ENCODE results near the gene PEX26.

DNA sequence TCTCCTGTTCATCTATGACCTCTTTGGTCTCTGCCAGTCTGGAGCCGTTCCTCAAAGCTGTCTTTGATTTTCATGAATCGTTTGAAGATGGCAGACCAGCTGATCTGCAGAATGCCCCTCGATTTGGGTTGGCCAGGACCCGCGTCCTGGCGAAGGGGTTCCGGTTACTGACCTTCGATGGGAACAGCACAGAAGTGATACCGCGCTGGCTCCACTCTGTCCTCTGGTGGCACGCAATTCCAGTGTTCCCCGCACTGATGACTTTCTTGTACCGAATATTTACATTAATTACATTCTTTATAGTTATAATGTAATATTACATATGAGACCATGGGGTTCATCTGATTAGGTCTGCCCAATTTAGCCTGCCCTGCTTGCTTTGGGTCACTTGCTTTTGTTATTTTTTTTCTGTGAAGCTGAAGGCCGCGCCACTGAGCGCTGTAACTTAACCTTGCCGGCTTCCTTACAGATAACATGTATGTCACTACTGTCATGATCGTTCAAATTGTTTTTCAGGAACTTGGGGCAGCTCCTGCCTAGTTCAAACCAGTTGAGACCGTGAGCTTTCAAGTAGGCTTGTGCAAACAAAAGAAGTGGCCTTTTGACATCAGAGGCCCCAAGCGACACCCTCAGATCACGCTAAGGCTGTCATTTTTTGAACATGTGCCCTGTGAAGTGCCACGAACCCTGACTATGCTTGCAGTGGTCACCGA lies 68.0 kb downstream of the PEX26 start:
- TF ChIP-seq, protein P1, sequence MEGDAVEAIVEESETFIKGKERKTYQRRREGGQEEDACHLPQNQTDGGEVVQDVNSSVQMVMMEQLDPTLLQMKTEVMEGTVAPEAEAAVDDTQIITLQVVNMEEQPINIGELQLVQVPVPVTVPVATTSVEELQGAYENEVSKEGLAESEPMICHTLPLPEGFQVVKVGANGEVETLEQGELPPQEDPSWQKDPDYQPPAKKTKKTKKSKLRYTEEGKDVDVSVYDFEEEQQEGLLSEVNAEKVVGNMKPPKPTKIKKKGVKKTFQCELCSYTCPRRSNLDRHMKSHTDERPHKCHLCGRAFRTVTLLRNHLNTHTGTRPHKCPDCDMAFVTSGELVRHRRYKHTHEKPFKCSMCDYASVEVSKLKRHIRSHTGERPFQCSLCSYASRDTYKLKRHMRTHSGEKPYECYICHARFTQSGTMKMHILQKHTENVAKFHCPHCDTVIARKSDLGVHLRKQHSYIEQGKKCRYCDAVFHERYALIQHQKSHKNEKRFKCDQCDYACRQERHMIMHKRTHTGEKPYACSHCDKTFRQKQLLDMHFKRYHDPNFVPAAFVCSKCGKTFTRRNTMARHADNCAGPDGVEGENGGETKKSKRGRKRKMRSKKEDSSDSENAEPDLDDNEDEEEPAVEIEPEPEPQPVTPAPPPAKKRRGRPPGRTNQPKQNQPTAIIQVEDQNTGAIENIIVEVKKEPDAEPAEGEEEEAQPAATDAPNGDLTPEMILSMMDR (IDR thresholded peaks at IDR 0.05) = no peak
- TF ChIP-seq POLR2AphosphoS5 (IDR thresholded peaks at IDR 0.05; ENCODE audit: low read depth, low read length) (no peak), REST (IDR thresholded peaks at IDR 0.05; ENCODE audit: insufficient read depth in 1 of 2, low read depth in 2 of 2, low read length in 1 of 2) (no peak), TCF7L2 (IDR thresholded peaks at IDR 0.05; ENCODE audit: low read depth, low read length) (no peak)
